HEK293 (cell line): ENCODE data around the gene SLC25A18.

Source experiments
- CTCF ChIA-PET: fragments of 350-600 bp; formaldehyde crosslinking; extraction: SDS; loops from one replicate; lab custom pipeline; 2021; ENCODE audit warnings: antibody characterized with exemption; lab: Yijun Ruan, JAX
- POLR2A ChIA-PET: fragments of 300-600 bp; formaldehyde crosslinking; extraction: SDS; loops from one replicate; lab custom pipeline; 2020; ENCODE audit warnings: antibody characterized with exemption, inconsistent platforms; lab: Yijun Ruan, JAX
- H3K27ac ChIP-seq: fragments of 200-500 bp; sonication (Bioruptor generic); 2 replicates; pipeline ENCODE4 v1.5.1; 2014; ENCODE audit warnings: low read depth, low read length, control low read depth, inconsistent platforms; ENCODE audit errors: extremely low read depth
- H3K36me3 ChIP-seq, 2 experiments: fragments of 200-500 bp in 1 of 2; sonication (Bioruptor generic) in 1 of 2; 1 replicate in 1 of 2; 2 replicates in 1 of 2; pipeline ENCODE4 v1.5.1; 2014 to 2017; ENCODE audit warnings: inconsistent platforms in 2 of 2, low read length in 2 of 2; ENCODE audit not compliant: control insufficient read depth in 2 of 2, insufficient read depth in 1 of 2
- H3K4me1 ChIP-seq: fragments of 200-500 bp; sonication (Bioruptor generic); 2 replicates; pipeline ENCODE4 v1.5.1; 2014; ENCODE audit warnings: mild to moderate bottlenecking, low read length, inconsistent platforms; ENCODE audit not compliant: control insufficient read depth, insufficient read depth
- H3K4me3 ChIP-seq: 2 replicates; pipeline ENCODE4 v1.5.1; 2011; ENCODE audit warnings: low read depth, mild to moderate bottlenecking, control low read depth, low read length, moderate library complexity
- H3K9me3 ChIP-seq: fragments of 200-500 bp; sonication (Bioruptor generic); 2 replicates; pipeline ENCODE4 v1.5.1; 2014; ENCODE audit warnings: low read depth, low read length, inconsistent platforms; ENCODE audit not compliant: control insufficient read depth, insufficient read depth
- GLI2 ChIP-seq: fragments of 450-650 bp; formaldehyde crosslinking; IDR thresholded peaks from 2 replicates; pipeline ENCODE4; 2017; ENCODE audit warnings: missing biosample characterization, missing genetic modification characterization, low read depth, borderline replicate concordance
- IKZF3 ChIP-seq: fragments of 450-650 bp; IDR thresholded peaks from 2 replicates; pipeline ENCODE4 v1.5.0; 2018; ENCODE audit warnings: missing biosample characterization, mild to moderate bottlenecking, missing genetic modification characterization, moderate library complexity
- INSM2 ChIP-seq: fragments of 450-650 bp; formaldehyde crosslinking; IDR thresholded peaks from 2 replicates; pipeline ENCODE4 v1.5.1; 2016; ENCODE audit warnings: missing biosample characterization, missing genetic modification characterization
- KLF7 ChIP-seq: fragments of 450-650 bp; formaldehyde crosslinking; IDR thresholded peaks from 2 replicates; pipeline ENCODE4 v1.5.1; 2016; ENCODE audit warnings: missing biosample characterization, missing genetic modification characterization, borderline replicate concordance
- MZF1 ChIP-seq: fragments of 450-650 bp; formaldehyde crosslinking; IDR thresholded peaks from 2 replicates; pipeline ENCODE4 v1.5.1; 2017; ENCODE audit warnings: missing biosample characterization, missing genetic modification characterization, borderline replicate concordance
- ZBTB6 ChIP-seq: fragments of 450-650 bp; formaldehyde crosslinking; IDR thresholded peaks from 2 replicates; pipeline ENCODE4 v1.5.1; 2017; ENCODE audit warnings: missing biosample characterization, missing genetic modification characterization
- ZNF146 ChIP-seq: fragments of 450-650 bp; formaldehyde crosslinking; IDR thresholded peaks from 2 replicates; pipeline ENCODE4 v1.5.1; 2016; ENCODE audit warnings: missing biosample characterization, missing genetic modification characterization
- ZNF157 ChIP-seq: fragments of 450-650 bp; formaldehyde crosslinking; IDR thresholded peaks from 2 replicates; pipeline ENCODE4 v1.5.1; 2016; ENCODE audit warnings: missing biosample characterization, missing genetic modification characterization
- ZNF223 ChIP-seq: fragments of 450-650 bp; formaldehyde crosslinking; IDR thresholded peaks from 2 replicates; pipeline ENCODE4 v1.5.1; 2016; ENCODE audit warnings: missing biosample characterization, missing genetic modification characterization
- ZNF324 ChIP-seq: fragments of 450-650 bp; formaldehyde crosslinking; IDR thresholded peaks from 2 replicates; pipeline ENCODE4 v1.5.1; 2016; ENCODE audit warnings: missing biosample characterization, missing genetic modification characterization
- ZNF350 ChIP-seq: fragments of 450-650 bp; formaldehyde crosslinking; IDR thresholded peaks from 2 replicates; pipeline ENCODE4 v1.5.0; 2017; ENCODE audit warnings: missing biosample characterization, mild to moderate bottlenecking, missing genetic modification characterization
- ZNF394 ChIP-seq: fragments of 450-650 bp; formaldehyde crosslinking; IDR thresholded peaks from 2 replicates; pipeline ENCODE4 v1.5.1; 2016; ENCODE audit warnings: missing biosample characterization, missing genetic modification characterization, mild to moderate bottlenecking, moderate library complexity, borderline replicate concordance
- ZNF426 ChIP-seq: fragments of 450-650 bp; formaldehyde crosslinking; IDR thresholded peaks from 2 replicates; pipeline ENCODE4 v1.5.1; 2017; ENCODE audit warnings: missing biosample characterization, missing genetic modification characterization, mild to moderate bottlenecking, inconsistent platforms, moderate library complexity
- ZNF473 ChIP-seq: fragments of 450-650 bp; formaldehyde crosslinking; IDR thresholded peaks from 2 replicates; pipeline ENCODE4 v1.5.1; 2017; ENCODE audit warnings: missing biosample characterization, missing genetic modification characterization
- ZNF510 ChIP-seq: fragments of 450-650 bp; formaldehyde crosslinking; IDR thresholded peaks from 2 replicates; pipeline ENCODE4 v1.5.1; 2018; ENCODE audit warnings: mild to moderate bottlenecking, missing genetic modification characterization, missing biosample characterization; ENCODE audit not compliant: insufficient replicate concordance
- ZNF621 ChIP-seq: fragments of 450-650 bp; formaldehyde crosslinking; IDR thresholded peaks from 2 replicates; pipeline ENCODE4 v1.5.1; 2017; ENCODE audit warnings: missing biosample characterization, missing genetic modification characterization
- ZNF677 ChIP-seq: fragments of 450-650 bp; IDR thresholded peaks from 2 replicates; pipeline ENCODE4 v1.5.0; 2018; ENCODE audit warnings: missing biosample characterization, mild to moderate bottlenecking, missing genetic modification characterization, moderate library complexity
- ZNF692 ChIP-seq: fragments of 450-650 bp; formaldehyde crosslinking; IDR thresholded peaks from 2 replicates; pipeline ENCODE4 v1.5.1; 2016; ENCODE audit warnings: missing biosample characterization, missing genetic modification characterization
- ZNF785 ChIP-seq: fragments of 450-650 bp; formaldehyde crosslinking; IDR thresholded peaks from 2 replicates; pipeline ENCODE4 v1.5.1; 2016; ENCODE audit warnings: missing biosample characterization, missing genetic modification characterization
- TF ChIP-seq, protein P1 (sequence below): fragments of 450-650 bp; formaldehyde crosslinking; IDR thresholded peaks from 2 replicates; pipeline ENCODE4 v1.5.1; 2016; ENCODE audit warnings: missing biosample characterization, missing genetic modification characterization
- TF ChIP-seq, protein P2 (sequence below): fragments of 450-650 bp; formaldehyde crosslinking; IDR thresholded peaks from 2 replicates; pipeline ENCODE4 v1.5.1; 2016; ENCODE audit warnings: missing biosample characterization, missing genetic modification characterization, borderline replicate concordance
- TF ChIP-seq, protein P3 (sequence below): fragments of 450-650 bp; formaldehyde crosslinking; IDR thresholded peaks from 2 replicates; pipeline ENCODE4 v1.5.1; 2016; ENCODE audit warnings: missing biosample characterization, missing genetic modification characterization
- TF ChIP-seq, protein P4 (sequence below): fragments of 450-650 bp; formaldehyde crosslinking; IDR thresholded peaks from 2 replicates; pipeline ENCODE4 v1.5.1; 2016; ENCODE audit warnings: missing biosample characterization, missing genetic modification characterization

Gene SLC25A18

DNA sequence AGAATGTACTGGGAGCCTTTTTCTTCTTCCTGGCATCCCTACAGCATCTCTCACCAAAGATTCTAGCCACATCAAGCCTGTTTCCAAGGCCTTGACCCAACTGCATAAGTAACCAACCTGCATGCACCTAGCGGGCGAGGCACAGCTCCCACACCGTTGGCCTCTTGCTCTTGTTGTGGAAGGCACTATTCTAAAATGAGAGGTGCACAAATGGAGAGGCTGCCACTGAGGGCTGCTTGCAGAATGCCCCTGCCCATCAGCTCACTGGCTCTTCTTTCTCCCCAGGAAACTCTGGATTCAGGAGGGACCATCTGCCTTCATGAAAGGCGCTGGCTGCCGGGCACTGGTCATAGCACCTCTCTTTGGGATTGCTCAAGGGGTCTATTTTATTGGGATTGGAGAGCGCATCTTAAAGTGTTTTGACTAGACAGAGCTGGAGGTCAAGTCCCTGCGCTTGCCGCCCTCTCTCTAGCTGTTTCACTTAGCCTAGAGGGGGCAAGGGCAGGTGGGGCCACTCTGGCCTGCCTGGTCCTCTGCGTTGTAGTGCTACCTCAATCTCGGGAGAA lies 26.6 kb downstream of the SLC25A18 start:
- CTCF ChIA-PET: interaction anchor here (0.6 kb wide), 1 partner anchor 7 kb away, joined by 4 read pairs; no protein-coding TSS in a partner anchor

DNA sequence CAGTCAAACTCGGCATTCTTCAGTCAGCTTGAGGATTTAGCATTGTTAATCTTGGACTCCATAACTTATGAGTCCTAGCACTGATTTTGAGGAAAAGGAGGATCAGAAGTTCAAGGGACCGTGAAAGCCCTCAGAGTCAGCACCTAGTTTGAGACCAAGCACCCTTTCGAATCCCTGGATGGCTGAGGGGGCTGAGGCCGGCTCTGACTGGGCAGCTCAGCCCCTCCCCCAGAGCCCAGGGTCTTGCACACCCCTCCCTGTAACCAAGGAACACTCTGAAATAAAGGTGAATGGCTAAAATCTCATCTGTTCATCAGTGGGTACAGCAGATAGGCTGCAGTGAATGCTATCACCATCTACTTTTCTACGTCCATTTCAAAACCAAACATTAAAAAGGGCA lies 27.3 kb downstream of the SLC25A18 start:
- TF ChIP-seq ZNF324 (tag by site-specific recombination) (no peak), ZNF510 (no peak), ZNF426 (tag by site-specific recombination) (no peak), KLF7 (tag by site-specific recombination) (no peak), ZNF223 (tag by site-specific recombination) (no peak), ZNF692 (tag by site-specific recombination) (no peak), ZNF350 (no peak), ZNF785 (no peak), INSM2 (tag by site-specific recombination) (no peak), ZNF473 (no peak), IKZF3 (tag by site-specific recombination) (no peak), GLI2 (tag by site-specific recombination) (no peak), ZNF677 (tag by site-specific recombination) (no peak), ZNF146 (no peak)
- TF ChIP-seq, protein P1, sequence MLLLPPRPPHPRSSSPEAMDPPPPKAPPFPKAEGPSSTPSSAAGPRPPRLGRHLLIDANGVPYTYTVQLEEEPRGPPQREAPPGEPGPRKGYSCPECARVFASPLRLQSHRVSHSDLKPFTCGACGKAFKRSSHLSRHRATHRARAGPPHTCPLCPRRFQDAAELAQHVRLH (tag by site-specific recombination): no peak
- TF ChIP-seq, protein P2, sequence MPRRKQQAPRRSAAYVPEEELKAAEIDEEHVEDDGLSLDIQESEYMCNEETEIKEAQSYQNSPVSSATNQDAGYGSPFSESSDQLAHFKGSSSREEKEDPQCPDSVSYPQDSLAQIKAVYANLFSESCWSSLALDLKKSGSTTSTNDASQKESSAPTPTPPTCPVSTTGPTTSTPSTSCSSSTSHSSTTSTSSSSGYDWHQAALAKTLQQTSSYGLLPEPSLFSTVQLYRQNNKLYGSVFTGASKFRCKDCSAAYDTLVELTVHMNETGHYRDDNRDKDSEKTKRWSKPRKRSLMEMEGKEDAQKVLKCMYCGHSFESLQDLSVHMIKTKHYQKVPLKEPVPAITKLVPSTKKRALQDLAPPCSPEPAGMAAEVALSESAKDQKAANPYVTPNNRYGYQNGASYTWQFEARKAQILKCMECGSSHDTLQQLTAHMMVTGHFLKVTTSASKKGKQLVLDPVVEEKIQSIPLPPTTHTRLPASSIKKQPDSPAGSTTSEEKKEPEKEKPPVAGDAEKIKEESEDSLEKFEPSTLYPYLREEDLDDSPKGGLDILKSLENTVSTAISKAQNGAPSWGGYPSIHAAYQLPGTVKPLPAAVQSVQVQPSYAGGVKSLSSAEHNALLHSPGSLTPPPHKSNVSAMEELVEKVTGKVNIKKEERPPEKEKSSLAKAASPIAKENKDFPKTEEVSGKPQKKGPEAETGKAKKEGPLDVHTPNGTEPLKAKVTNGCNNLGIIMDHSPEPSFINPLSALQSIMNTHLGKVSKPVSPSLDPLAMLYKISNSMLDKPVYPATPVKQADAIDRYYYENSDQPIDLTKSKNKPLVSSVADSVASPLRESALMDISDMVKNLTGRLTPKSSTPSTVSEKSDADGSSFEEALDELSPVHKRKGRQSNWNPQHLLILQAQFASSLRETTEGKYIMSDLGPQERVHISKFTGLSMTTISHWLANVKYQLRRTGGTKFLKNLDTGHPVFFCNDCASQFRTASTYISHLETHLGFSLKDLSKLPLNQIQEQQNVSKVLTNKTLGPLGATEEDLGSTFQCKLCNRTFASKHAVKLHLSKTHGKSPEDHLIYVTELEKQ (tag by site-specific recombination): no peak
- TF ChIP-seq, protein P3, sequence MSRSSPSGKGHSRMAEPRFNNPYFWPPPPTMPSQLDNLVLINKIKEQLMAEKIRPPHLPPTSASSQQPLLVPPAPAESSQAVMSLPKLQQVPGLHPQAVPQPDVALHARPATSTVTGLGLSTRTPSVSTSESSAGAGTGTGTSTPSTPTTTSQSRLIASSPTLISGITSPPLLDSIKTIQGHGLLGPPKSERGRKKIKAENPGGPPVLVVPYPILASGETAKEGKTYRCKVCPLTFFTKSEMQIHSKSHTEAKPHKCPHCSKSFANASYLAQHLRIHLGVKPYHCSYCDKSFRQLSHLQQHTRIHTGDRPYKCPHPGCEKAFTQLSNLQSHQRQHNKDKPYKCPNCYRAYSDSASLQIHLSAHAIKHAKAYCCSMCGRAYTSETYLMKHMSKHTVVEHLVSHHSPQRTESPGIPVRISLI (tag by site-specific recombination): no peak
- TF ChIP-seq, protein P4, sequence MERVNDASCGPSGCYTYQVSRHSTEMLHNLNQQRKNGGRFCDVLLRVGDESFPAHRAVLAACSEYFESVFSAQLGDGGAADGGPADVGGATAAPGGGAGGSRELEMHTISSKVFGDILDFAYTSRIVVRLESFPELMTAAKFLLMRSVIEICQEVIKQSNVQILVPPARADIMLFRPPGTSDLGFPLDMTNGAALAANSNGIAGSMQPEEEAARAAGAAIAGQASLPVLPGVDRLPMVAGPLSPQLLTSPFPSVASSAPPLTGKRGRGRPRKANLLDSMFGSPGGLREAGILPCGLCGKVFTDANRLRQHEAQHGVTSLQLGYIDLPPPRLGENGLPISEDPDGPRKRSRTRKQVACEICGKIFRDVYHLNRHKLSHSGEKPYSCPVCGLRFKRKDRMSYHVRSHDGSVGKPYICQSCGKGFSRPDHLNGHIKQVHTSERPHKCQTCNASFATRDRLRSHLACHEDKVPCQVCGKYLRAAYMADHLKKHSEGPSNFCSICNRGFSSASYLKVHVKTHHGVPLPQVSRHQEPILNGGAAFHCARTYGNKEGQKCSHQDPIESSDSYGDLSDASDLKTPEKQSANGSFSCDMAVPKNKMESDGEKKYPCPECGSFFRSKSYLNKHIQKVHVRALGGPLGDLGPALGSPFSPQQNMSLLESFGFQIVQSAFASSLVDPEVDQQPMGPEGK (tag by site-specific recombination): no peak

More for the DNA sequence above, 26.6 kb downstream of the SLC25A18 start:
- POLR2A ChIA-PET: interaction anchor here (1.2 kb wide), 1 partner anchor 11 kb away, joined by 3 read pairs; no protein-coding TSS in a partner anchor
- no peak overlapping the region for H3K4me3 ChIP-seq
- H3K4me1 ChIP-seq: no peaks in the 10 kb centered on the region
- TF ChIP-seq MZF1 (tag by site-specific recombination): no peak
- TF ChIP-seq ZNF621 (tag by site-specific recombination): no peak
- no peak for TF ChIP-seq ZNF394 (tag by site-specific recombination)
- TF ChIP-seq ZNF157 (tag by site-specific recombination): no peak
- TF ChIP-seq ZBTB6 (tag by site-specific recombination): no peak
- H3K9me3 ChIP-seq: no peaks in the 10 kb centered on the region
- H3K36me3 ChIP-seq: peaks cover 16 to 54% of the 10 kb centered on the region in 2 experiments; a peak in 2 of 3 replicates
- H3K27ac ChIP-seq: 0 out of 2 replicates have a peak overlapping the region, but pooled peaks have one; percentile 12

More for the DNA sequence above, 27.3 kb downstream of the SLC25A18 start:
- Histone ChIP-seq H3K9me3 (no peaks in the 10 kb centered on the region), H3K27ac (0 out of 2 replicates have a peak overlapping the region, but pooled peaks have one; percentile 12), H3K4me3 (no peak overlapping the region), H3K36me3 (peaks cover 21 to 61% of the 10 kb centered on the region in 2 experiments; a peak in 2 of 3 replicates), H3K4me1 (no peaks in the 10 kb centered on the region)
- CTCF ChIA-PET: interaction anchor here (1.2 kb wide), 1 partner anchor 32 kb away, joined by 5 read pairs; no protein-coding TSS in a partner anchor
- POLR2A ChIA-PET: no interaction called here
